Loucy (cell line): Measurements from ENCODE around the gene UBL7.

Source experiments
- CTCF ChIP-seq: fragments of 200-600 bp; sonication (generic); conservative IDR thresholded peaks from 2 replicates; pipeline ENCODE4 v1.5.1; 2014; ENCODE audit warnings: mild to moderate bottlenecking, antibody characterized with exemption, low read length
- EZH2phosphoT487 ChIP-seq: fragments of 200-600 bp; IDR thresholded peaks from 2 replicates; pipeline ENCODE4 v1.6.1; 2018; ENCODE audit warnings: antibody characterized with exemption, mild to moderate bottlenecking, moderate library complexity, borderline replicate concordance

- TF ChIP-seq CTCF: no peak
- no peak for TF ChIP-seq EZH2phosphoT487
Observed at GRCh38 chr15:74402873-74403587, 57.9 kb downstream of the UBL7 start.
